ENCODE data around the gene APMAP.

The APMAP gene

GRCh38 chr20:24955045-24955444, 37.5 kb downstream of the APMAP start:
- no peak for DNase-seq (ENCODE audit: low read depth)
- TF ChIP-seq, protein P1, sequence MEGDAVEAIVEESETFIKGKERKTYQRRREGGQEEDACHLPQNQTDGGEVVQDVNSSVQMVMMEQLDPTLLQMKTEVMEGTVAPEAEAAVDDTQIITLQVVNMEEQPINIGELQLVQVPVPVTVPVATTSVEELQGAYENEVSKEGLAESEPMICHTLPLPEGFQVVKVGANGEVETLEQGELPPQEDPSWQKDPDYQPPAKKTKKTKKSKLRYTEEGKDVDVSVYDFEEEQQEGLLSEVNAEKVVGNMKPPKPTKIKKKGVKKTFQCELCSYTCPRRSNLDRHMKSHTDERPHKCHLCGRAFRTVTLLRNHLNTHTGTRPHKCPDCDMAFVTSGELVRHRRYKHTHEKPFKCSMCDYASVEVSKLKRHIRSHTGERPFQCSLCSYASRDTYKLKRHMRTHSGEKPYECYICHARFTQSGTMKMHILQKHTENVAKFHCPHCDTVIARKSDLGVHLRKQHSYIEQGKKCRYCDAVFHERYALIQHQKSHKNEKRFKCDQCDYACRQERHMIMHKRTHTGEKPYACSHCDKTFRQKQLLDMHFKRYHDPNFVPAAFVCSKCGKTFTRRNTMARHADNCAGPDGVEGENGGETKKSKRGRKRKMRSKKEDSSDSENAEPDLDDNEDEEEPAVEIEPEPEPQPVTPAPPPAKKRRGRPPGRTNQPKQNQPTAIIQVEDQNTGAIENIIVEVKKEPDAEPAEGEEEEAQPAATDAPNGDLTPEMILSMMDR (IDR thresholded peaks at IDR 0.05; ENCODE audit: control insufficient read depth, extremely low read depth, insufficient read depth) = no peak
- no peak overlapping the region for H3K4me3 ChIP-seq (ENCODE audit: low read depth, low read length)

GRCh38 chr20:24954566-24954965, 38.0 kb downstream of the APMAP start:
- DNase-seq (ENCODE audit: low read depth) = no peak
- TF ChIP-seq, protein P1 (IDR thresholded peaks at IDR 0.05; ENCODE audit: control insufficient read depth, extremely low read depth, insufficient read depth) = no peak
- no peak overlapping the region for H3K4me3 ChIP-seq (ENCODE audit: low read depth, low read length)

DNA sequence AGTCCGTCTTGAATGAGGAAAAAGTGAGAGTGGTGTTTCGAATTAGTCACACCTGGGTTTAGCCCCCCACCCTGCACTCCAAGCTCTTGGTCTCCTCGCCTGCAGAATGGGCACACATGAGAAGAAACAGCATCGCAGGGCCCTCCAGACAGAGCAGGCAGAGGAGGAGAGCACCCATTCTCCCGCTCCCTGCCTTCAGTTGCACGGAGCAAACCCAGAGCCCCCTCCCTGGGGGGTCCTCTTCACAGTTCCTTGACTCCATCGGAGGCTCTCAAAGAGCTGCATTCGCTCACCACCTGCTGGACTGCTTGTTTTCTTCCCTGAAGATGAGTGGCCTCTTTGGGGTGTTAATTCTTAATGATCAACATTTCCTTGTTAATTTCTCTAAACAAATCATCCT, 38.4 kb downstream of the APMAP start:
- H3K4me3 ChIP-seq (ENCODE audit: low read depth, low read length) = no peak overlapping the region
- no peak for DNase-seq (ENCODE audit: low read depth)
- TF ChIP-seq, protein P1 (IDR thresholded peaks at IDR 0.05; ENCODE audit: control insufficient read depth, extremely low read depth, insufficient read depth) = no peak

DNA sequence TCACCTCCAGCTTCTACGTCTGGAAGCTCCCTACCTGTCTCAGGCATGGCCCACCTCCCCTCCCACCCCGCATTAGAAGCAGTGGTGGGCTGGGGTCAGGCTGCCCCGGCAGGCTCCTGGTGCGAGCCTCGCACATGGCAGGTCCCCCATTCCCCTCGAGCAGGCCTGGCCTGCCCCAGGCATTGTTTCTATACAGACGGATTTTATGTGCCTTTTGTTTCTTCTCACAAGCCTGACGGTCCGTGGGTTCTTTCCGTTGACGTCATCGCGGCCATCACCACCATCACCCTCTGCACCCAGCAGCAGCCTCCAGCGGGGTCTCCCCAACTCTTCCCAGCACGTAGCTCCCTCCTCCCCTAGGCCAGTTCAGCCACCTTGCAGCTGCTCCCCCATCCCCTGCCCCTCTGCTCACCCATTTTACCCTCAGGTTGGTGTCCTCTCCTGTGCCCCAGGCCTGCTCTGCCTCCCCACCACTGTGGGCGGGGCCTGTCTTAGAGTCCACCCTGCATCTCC, 38.9 kb downstream of the APMAP start:
- TF ChIP-seq, protein P1 (IDR thresholded peaks at IDR 0.05; ENCODE audit: control insufficient read depth, extremely low read depth, insufficient read depth) = no peak
- no peak overlapping the region for H3K4me3 ChIP-seq (ENCODE audit: low read depth, low read length)
- DNase-seq (ENCODE audit: low read depth) = no peak

GRCh38 chr20:24953209-24953575, 39.4 kb downstream of the APMAP start:
- no peak overlapping the region for H3K4me3 ChIP-seq (ENCODE audit: low read depth, low read length)
- DNase-seq (ENCODE audit: low read depth) = no peak
- TF ChIP-seq, protein P1 (IDR thresholded peaks at IDR 0.05; ENCODE audit: control insufficient read depth, extremely low read depth, insufficient read depth) = no peak

DNA sequence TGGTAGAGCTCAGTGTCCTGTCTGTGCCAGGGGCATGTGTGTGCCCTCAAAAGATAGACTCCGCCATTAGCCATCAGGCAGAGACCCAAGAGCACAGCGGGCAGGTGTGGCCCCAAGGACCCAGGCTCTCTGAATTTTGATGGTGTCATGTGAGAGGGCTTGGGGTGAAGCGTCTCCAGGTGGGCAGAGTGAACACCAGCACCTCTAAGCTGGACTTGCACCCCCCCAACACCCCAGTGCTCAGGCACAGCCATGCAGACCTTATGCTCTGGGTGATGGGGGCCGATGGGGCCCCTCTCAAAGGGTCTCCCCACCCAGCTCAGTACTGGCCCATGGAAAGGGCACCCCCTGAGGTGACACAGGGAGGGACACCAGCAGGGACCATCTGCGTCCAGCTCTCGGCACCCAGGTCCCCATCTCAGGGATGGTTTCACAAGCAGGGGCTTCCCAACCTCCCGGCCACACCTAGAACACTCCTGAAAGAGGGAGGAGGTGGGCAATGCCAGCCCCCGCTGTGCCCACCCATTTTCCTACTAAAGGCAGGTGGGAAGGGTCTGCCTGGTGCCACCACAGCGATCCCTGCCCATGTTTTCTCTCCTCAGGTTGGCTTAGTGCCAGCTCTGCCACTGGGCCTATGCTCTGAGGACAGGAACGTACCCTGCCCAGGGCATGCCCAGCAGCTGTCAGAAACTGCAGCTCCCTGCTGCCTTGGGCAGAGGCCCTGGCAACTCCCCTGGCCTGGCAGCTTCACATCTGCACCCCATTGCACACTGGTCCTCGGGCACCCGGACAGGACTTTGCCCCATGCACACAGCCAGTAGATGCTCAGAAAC, 40.0 kb downstream of the APMAP start:
- no peak for DNase-seq (ENCODE audit: low read depth)
- no peak overlapping the region for H3K4me3 ChIP-seq (ENCODE audit: low read depth, low read length)
- TF ChIP-seq, protein P1 (IDR thresholded peaks at IDR 0.05; ENCODE audit: control insufficient read depth, extremely low read depth, insufficient read depth) = no peak

Measured in LNCaP clone FGC (cell line).